ENCODE results near the gene EVA1B. TPM values are rescaled to one million over a fixed set of nuclear protein-coding genes. Genes with fewer than 3 reads are reported as not detected.

The EVA1B gene
- total RNA-seq, 1 experiment from 2014 or later = 5.5 TPM

- peaks cover 2% of the 10 kb centered on the region for H3K79me1 ChIP-seq (ENCODE audit: insufficient read depth, low read depth, low read length, poor library complexity, severe bottlenecking)
- Mint-ChIP-seq H3K4me3 (no peak overlapping the region), H3K36me3 (ENCODE audit: insufficient read depth in 1 of 3, low read depth in 3 of 3) (peaks cover 0 to 20% (median 5%) of the 10 kb centered on the region in 3 experiments), H3K4me1 (peaks cover 22 to 23% of the 10 kb centered on the region in 2 experiments), H3K27me3 (ENCODE audit: low read depth) (no peaks in the 10 kb centered on the region), H3K9me3 (no peaks in the 10 kb centered on the region), H3K27ac (peak overlapping the region in 2 of 3 experiments; percentile 44 to 65; a peak in 2 of 7 replicates)
- no peak overlapping the region for H2BK120ac ChIP-seq (ENCODE audit: low read depth, low read length, poor library complexity, severe bottlenecking)
- no peak overlapping the region for H3K56ac ChIP-seq (ENCODE audit: insufficient read length, low read depth, low read length)
- H3K4me1 ChIP-seq (ENCODE audit: insufficient read depth, low read length) = peaks cover 3% of the 10 kb centered on the region; the same call in 1 of the 2 replicates
- no peak overlapping the region for H3K4me2 ChIP-seq (ENCODE audit: insufficient read depth, insufficient read length, low read length)
- H3K9me3 ChIP-seq (ENCODE audit: control insufficient read depth, low read depth, low read length) = no peaks in the 10 kb centered on the region
- no peak overlapping the region for H2BK15ac ChIP-seq (ENCODE audit: low read depth, low read length)
- H3K23ac ChIP-seq (ENCODE audit: insufficient read length, low read depth, low read length) = no peak overlapping the region
- H3K27ac ChIP-seq (ENCODE audit: insufficient read length, low read depth, low read length) = no peak overlapping the region
- no peak for TF ChIP-seq CTCF (conservative IDR thresholded peaks at IDR 0.05)
- H2AFZ ChIP-seq (ENCODE audit: low read length) = no peak overlapping the region
- H3K18ac ChIP-seq (ENCODE audit: insufficient read length, low read depth, low read length) = no peak overlapping the region
- H3K79me2 ChIP-seq (ENCODE audit: insufficient read depth, low read length) = peaks cover 1% of the 10 kb centered on the region; the same call in 1 of the 2 replicates
- H3K4ac ChIP-seq (ENCODE audit: low read depth, low read length) = no peak overlapping the region
- H3K23me2 ChIP-seq (ENCODE audit: insufficient read length, low read depth, low read length, poor library complexity, severe bottlenecking) = no peaks in the 10 kb centered on the region
- no peak overlapping the region for H3K9ac ChIP-seq (ENCODE audit: extremely low read depth, insufficient read length, low read length)
- H4K20me1 ChIP-seq (ENCODE audit: control insufficient read depth, insufficient read depth, insufficient read length) = no peaks in the 10 kb centered on the region
- no peak overlapping the region for H2BK20ac ChIP-seq (ENCODE audit: low read depth, low read length, poor library complexity, severe bottlenecking)
- H3T11ph ChIP-seq (ENCODE audit: low read length) = no peak overlapping the region
- no peak overlapping the region for H4K5ac ChIP-seq (ENCODE audit: insufficient read length, low read depth, low read length)
- no peak for DNase-seq
- H4K8ac ChIP-seq (replicated peaks; ENCODE audit: insufficient read length, low read depth, low read length) = no peak overlapping the region
- no peaks in the 10 kb centered on the region for H3K27me3 ChIP-seq (ENCODE audit: insufficient read depth, low read length)
- H2AK5ac ChIP-seq (ENCODE audit: insufficient read length, low read length) = no peak overlapping the region
- no peak overlapping the region for H4K91ac ChIP-seq (ENCODE audit: insufficient read length, low read depth, low read length)
- H2BK5ac ChIP-seq (ENCODE audit: insufficient read length, low read length) = no peak overlapping the region
- no peak overlapping the region for H2BK12ac ChIP-seq (ENCODE audit: insufficient read length, low read depth, low read length)
- WGBS (ENCODE audit: extremely low coverage, insufficient read length, low lambda C conversion rate) = no CpG with 5 or more reads among the region's 1 CpG
- no peak overlapping the region for H3K14ac ChIP-seq (ENCODE audit: insufficient read depth, low read length)
These were observed 41.9 kb upstream of the EVA1B start for GRCh38 chr1:36365381-36365780.

Measured in H9 (cell line).